GM18498 (cell line): Measurements from ENCODE around the gene ZGPAT.
"Not testable (repeated sequence)": the region's sequence is repeated elsewhere in the genome, so short reads cannot be mapped to it uniquely, and the experiment has no call there.

Experiments used
- ATAC-seq: cut with Tn5 transposase; IDR thresholded peaks from one replicate; pipeline ENCODE4 v1.9.1; 2021; ENCODE audit warnings: mild to moderate bottlenecking, moderate library complexity; ENCODE audit not compliant: unreplicated experiment

Gene ZGPAT

DNA sequence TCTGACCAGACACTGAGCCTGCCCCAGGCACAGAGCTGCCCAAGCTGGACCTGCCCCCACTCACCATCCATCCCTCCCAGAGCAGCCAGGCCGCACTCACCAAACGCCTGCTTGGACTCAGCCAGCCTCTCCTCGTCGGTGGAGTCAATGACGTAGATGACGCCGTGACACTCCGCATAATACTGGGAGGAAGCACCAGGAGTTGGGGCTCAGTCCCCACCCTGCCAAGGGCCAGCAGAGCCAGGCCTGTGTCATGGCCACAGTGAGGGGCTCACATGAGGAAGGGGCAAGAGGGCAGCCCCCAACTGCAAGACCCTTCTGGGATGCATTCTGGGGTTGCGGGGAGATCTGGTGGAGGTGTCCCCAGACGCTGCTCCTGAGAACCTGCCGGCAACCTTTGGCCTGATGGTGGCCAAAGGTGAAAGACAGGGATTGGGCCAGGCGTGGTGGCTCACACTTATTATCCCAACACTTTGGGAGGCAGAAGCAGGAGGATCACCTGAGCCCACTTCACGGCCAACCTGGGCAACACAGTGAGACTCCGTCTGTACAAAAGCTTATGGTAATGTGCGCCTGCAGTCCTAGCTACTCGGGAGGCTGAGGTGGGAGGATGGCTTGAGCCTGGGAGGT lies 5.7 kb upstream of the ZGPAT start:
- ATAC-seq, result no peak

GRCh38 chr20:63702751-63703470 lies 4.9 kb upstream of the ZGPAT start:
- no peak for ATAC-seq

- ATAC-seq, result no peak
These were observed 4.3 kb upstream of the ZGPAT start for GRCh38 chr20:63703471-63703975.

- no peak for ATAC-seq
These were observed 3.7 kb upstream of the ZGPAT start for GRCh38 chr20:63703976-63704748.

- no peak for ATAC-seq
These were observed 3.1 kb upstream of the ZGPAT start for GRCh38 chr20:63704749-63705117.

- no peak for ATAC-seq
These were observed 2.4 kb upstream of the ZGPAT start for GRCh38 chr20:63705232-63706026.

- no peak for ATAC-seq
These were observed 1.7 kb upstream of the ZGPAT start for GRCh38 chr20:63706027-63706695.

- peak; percentile 36 for ATAC-seq
These were observed 834 bp upstream of the ZGPAT start for GRCh38 chr20:63706852-63707557.

GRCh38 chr20:63708301-63709148 lies 686 bp downstream of the ZGPAT start:
- ATAC-seq, result peak; percentile 20

GRCh38 chr20:63709149-63709527 lies 1.3 kb downstream of the ZGPAT start:
- ATAC-seq, result no peak

DNA sequence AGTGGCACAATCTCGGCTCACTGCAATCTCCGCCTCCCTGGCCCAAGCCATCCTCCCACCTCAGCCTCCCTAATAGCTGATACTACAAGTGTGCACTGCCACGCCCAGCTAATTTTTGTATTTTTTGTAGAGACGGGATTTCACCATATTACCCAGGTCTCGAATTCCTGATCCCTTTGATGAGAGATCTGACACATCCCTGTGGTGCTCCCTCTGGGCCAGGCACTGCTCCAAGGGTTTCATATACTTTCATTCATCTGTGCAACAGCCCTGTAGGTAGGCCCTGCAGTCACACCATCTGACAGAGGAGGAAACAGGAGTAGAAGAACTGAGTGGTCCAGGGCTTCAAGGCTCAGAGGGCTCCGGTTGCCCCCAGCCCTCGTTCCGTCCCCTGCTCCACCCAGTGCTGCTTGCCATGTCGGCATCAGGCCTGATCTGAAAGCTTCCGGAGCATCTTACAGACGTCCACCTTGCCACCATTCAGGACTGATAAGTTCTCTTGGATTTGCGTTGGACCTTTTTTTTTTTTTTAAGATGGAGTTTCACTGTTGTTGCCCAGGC lies 3.3 kb downstream of the ZGPAT start:
- no peak for ATAC-seq

- no peak for ATAC-seq
These were observed 4.4 kb downstream of the ZGPAT start for GRCh38 chr20:63712191-63712590.

DNA sequence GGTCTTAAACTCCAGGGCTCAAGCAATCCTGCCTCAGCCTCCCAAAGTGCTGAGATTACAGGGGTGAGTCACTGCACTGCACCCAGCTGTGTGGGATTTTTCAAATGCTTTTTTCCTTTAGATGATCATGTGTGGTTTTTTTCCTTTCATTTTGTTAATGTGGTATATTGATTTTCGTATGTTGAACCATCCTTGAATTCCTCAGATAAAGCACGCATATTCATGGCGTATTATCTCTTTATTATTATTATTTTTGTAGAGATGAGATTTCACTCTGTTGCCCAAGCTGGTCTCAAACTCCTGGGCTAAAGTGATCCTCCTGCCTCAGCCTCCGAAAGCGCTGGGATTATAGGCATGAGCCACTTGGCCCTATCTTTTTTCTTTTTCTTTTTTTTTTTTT lies 7.0 kb downstream of the ZGPAT start:
- ATAC-seq, result no peak

DNA sequence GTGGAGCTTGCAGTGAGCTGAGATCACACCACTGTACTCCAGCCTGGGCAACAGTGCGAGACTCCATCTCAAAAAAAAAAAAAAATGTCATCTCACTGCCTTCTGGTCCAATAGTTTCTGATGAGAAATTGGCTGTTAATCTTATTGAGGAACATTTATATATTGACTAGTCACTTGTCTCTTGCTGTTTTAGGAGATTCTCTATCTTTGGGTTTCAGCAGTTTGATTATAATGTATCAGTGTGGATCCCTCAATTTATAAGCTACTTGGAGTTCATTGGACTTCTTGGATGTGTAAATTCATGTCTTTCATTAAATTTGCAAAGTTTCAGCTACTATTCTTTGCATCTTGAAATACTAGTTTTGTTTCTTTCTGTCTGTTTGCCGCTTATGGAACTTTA lies 11.2 kb downstream of the ZGPAT start:
- no peak for ATAC-seq

- ATAC-seq, result not testable (repeated sequence)
These were observed 15.3 kb downstream of the ZGPAT start for GRCh38 chr20:63722967-63723622.

DNA sequence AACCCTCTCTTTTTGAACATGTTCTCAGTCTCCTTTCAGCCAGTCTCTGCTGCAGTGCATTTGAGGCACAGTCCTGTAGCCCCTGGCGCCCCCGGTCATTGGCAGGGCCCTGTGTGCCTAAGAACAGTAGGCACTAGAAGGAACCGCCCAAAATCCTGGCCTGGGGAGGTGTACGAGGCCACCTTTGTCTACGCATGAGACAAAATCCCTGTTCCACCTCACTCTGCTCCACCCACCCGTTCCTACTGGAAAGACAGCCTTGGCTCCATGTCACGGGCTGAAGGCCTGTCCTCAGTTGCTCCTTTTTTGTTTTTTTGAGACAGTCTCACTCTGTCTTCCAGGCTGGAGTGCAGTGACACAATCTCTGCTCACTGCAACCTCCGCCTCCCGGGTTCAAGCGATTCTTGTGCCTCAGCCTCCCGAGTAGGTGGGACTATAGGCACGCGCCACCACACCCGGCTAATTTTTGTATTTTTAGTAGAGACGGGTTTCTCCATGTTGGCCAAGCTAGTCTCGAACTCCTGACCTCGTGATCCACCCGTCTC lies 22.4 kb downstream of the ZGPAT start:
- ATAC-seq, result not testable (repeated sequence)

- no peak for ATAC-seq
These were observed 23.6 kb downstream of the ZGPAT start for GRCh38 chr20:63731410-63731809.
